GM21786 (cell line): Measurements from ENCODE around the gene GAB2.
"Not testable (repeated sequence)": the region's sequence is repeated elsewhere in the genome, so short reads cannot be mapped to it uniquely, and the experiment has no call there.

ENCODE experiments used
- ATAC-seq: cut with Tn5 transposase; IDR thresholded peaks from one replicate; pipeline ENCODE4 v1.9.1; 2021; ENCODE audit not compliant: unreplicated experiment

The GAB2 gene

GRCh38 chr11:78226684-78227680 lies 190.6 kb downstream of the GAB2 start:
- no peak for ATAC-seq

- ATAC-seq, result no peak
Observed at GRCh38 chr11:78224906-78225420, 192.7 kb downstream of the GAB2 start.

- no peak for ATAC-seq
Observed at GRCh38 chr11:78224506-78224905, 193.1 kb downstream of the GAB2 start.

- peak; percentile 73 for ATAC-seq
Observed at GRCh38 chr11:78223320-78223954, 194.2 kb downstream of the GAB2 start.

- not testable (repeated sequence) for ATAC-seq
Observed at GRCh38 chr11:78222726-78223125, 194.9 kb downstream of the GAB2 start.

- ATAC-seq, result no peak
Observed at GRCh38 chr11:78221396-78222315, 196.0 kb downstream of the GAB2 start.

GRCh38 chr11:78220218-78221157 lies 197.1 kb downstream of the GAB2 start:
- no peak for ATAC-seq

- ATAC-seq, result no peak
Observed at GRCh38 chr11:78219493-78220217, 198.0 kb downstream of the GAB2 start.

- ATAC-seq, result no peak
Observed at GRCh38 chr11:78218707-78219492, 198.7 kb downstream of the GAB2 start.

- no peak for ATAC-seq
Observed at GRCh38 chr11:78217650-78218541, 199.7 kb downstream of the GAB2 start.

- ATAC-seq, result no peak
Observed at GRCh38 chr11:78216571-78217287, 200.9 kb downstream of the GAB2 start.

GRCh38 chr11:78216021-78216420 lies 201.6 kb downstream of the GAB2 start:
- ATAC-seq, result no peak

- ATAC-seq, result no peak
Observed at GRCh38 chr11:78214331-78215194, 203.1 kb downstream of the GAB2 start.

GRCh38 chr11:78213526-78214330 lies 203.9 kb downstream of the GAB2 start:
- no peak for ATAC-seq
